GM12872 (cell line): Measurements from ENCODE around the gene MTR.

ENCODE experiments used
- TF ChIP-seq, protein P1 (sequence below): IDR thresholded peaks from 3 replicates; pipeline ENCODE4 v1.5.1; 2011; ENCODE audit warnings: low read depth, mild to moderate bottlenecking, low read length, moderate library complexity; ENCODE audit not compliant: insufficient read depth

Gene MTR

DNA sequence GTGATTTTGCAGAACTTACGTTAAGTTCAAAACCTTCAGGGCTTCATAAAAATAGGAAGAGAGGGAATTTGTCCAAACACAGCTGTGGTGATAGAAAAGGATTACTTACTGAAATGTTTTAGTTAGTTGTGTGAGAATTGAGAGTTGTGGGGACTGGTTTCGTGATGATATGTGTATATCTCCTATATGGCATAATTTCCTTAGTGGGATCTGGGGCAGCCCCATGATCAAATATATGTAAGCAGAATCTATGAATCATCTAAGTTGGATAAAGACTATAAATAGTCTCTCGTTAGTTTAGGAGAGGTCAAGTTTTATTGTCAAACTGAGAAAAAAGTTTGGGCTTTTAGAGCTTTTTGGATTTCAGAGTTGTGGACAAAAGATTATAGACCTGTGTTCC lies 14.9 kb downstream of the MTR start:
- TF ChIP-seq, protein P1, sequence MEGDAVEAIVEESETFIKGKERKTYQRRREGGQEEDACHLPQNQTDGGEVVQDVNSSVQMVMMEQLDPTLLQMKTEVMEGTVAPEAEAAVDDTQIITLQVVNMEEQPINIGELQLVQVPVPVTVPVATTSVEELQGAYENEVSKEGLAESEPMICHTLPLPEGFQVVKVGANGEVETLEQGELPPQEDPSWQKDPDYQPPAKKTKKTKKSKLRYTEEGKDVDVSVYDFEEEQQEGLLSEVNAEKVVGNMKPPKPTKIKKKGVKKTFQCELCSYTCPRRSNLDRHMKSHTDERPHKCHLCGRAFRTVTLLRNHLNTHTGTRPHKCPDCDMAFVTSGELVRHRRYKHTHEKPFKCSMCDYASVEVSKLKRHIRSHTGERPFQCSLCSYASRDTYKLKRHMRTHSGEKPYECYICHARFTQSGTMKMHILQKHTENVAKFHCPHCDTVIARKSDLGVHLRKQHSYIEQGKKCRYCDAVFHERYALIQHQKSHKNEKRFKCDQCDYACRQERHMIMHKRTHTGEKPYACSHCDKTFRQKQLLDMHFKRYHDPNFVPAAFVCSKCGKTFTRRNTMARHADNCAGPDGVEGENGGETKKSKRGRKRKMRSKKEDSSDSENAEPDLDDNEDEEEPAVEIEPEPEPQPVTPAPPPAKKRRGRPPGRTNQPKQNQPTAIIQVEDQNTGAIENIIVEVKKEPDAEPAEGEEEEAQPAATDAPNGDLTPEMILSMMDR, result no peak

DNA sequence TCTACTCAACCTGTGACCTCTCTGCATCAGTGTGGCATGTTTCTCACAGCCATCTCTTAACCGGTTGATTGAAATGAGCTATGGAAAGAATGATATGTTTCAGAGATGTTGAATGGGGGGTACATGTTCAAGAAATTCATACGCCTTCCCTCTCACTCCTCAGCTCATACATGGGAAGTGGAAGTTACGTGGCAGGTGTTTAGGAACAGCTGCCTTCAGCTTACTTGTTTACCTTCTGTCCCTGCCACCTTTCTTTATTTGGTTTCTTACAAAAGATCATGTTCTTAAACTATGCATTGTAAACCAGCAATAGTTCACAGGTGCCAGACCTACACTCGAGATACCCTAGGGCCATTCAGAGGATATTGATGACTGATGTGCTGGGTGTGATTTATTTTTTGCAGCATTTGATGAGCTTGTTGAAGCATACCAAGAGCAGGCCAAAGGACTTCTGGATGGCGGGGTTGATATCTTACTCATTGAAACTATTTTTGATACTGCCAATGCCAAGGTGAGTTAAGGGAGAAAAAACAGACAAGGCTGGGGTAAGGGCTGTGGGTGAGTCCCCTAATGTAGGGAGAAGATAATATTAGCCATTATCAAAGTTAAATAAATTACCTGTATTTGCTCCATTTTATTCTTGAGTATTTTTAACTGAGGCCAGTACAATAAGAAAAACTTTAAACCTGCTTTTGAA lies 17.4 kb downstream of the MTR start:
- TF ChIP-seq, protein P1, result no peak

DNA sequence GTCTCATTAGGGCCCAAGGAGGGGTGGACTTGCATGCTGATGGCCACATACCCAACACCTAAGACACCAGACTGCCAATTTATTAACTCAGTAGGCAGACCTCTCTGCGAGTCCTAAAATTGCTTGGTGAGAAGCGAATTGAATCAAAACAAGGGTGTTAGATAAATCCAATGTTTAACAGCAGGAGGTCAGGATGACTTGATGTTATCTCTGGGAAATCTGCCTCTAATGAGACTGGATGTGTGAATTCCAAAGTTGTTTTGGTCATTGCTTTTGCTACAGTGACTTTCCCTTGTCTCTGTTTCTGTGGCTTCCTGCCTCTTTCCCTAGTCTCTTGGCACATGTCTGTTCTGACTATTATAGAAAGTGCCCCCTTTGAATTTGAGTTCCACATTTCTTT lies 20.8 kb downstream of the MTR start:
- TF ChIP-seq, protein P1, result no peak

DNA sequence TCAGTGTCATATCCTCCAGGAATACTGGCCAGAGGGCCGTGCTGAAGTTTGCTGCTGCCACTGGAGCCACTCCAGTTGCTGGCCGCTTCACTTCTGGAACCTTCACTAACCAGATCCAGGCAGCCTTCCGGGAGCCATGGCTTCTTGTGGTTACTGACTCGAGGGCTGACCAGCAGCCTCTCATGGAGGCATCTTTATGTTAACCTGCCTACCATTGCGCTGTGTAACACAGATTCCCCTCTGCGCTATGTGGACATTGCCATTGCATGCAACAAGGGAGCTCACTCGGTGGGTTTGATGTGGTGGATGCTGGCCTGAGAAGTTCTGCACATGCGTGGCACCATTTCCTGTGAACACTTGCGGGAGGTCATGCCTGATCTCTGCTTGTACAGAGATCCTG lies 24.8 kb downstream of the MTR start:
- TF ChIP-seq, protein P1, result no peak

DNA sequence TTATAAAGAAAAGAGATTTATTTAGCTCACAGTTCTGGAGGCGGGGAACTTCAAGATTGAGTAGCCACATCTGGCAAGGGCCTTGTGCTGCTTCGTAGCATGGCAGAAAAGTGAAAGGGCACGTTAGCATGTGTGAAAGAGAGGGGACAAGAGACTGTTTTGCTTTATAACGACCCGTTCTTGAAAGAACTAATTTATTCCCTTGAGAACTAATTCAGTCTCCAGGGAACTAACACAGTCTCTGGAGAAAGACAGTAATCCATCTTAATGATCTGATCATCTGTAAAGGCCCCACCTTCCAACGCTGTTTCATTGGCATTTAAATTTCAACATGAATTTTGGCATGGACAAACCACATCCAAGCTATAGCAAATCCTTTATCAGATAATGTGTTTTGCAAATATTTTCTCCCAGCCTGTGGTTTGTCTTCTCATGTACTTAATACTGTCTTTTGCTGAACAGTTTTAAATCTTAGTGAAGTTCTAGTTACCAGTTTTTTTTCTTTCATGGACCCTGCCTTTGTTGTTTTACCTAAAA lies 26.1 kb downstream of the MTR start:
- TF ChIP-seq, protein P1, result no peak

DNA sequence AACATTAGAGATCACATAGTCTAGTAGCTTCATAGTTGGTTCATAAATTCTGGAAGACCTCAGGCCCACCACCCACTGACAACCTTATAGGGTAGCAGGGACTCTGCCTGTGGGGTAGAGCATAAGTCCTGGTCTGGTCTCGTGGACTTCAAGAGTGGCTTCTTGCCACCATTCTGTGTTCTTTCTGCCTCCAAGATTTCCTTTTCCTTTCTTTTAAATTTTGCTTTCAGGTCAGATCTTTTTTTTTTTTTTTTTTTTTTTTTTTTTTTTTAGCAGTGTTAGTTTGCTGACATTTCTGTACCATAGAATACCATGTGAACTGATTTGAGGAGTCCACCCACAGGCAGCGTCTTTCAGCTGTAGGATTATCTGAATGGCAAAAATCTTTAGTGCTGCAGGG lies 28.5 kb downstream of the MTR start:
- TF ChIP-seq, protein P1, result no peak

DNA sequence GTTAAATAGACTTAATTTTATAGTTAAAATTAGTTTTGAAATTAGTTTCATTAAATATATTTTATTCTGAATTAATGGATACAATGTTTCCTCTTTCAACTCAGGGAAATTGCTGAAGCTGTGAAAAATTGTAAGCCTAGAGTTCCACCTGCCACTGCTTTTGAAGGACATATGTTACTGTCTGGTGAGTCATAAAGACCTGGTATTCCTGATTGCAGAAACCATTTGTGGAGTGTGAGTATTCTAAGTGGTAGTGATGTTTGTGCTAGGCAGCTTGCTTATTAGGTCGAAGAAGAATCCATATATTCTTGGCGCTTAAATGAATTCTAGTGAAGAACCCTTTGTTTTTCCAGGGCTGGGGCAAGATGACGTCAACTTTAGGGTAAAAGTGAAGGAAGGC lies 34.0 kb downstream of the MTR start:
- TF ChIP-seq, protein P1, result no peak
